ENCODE measurements around the gene ADAM15. TPM values are rescaled to one million over a fixed set of nuclear protein-coding genes. Genes with fewer than 3 reads are reported as not detected.

Gene ADAM15
- total RNA-seq, 4 donors from 2014 or later: 90.6 to 196 (median 115) TPM

DNA sequence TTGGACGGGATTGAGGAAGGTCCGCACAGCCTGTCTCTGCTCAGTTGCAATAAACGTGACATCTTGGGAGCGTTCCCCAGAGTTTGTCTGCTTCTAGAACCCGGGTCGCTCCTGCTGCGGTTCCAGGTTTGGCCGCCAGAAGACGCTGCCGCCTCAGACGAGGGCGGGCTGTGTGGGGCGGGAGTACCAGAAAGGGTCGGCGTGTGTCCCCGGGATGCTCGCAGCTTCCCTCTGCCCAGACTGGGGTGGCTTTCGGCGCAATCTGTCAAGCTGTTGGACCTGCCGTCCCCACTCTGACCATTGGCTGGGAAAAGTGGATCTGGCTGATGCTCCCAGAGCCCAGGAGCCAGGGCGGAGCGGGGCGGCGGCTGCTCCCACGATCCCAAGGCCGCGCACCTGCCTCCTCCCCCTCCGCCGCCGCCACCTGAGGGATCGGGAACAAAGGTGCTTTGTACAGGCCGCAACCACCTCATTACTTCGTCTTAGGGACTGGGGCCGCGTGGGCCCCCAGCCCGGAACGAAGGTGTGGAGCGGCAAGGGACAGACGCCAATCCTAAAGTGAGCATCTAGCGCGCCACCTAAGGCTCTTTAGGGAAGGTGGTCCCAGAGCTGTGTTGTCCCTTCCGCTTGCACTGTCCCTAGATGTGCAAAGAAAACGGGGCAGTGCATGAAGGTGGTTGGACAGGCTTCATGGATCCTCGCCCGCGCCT is 11.7 kb downstream of the ADAM15 start:
- peaks cover 0 to 2% (median 0%) of the 10 kb centered on the region in 4 donors for H3K36me3 ChIP-seq
- DNase-seq: peak; percentile 84
- peaks cover 20 to 38% (median 34%) of the 10 kb centered on the region in 4 donors for H3K4me1 ChIP-seq
- H3K9me3 ChIP-seq: no peaks in the 10 kb centered on the region
- in situ Hi-C loops (cut with MboI; ENCODE audit: low pct_ligation_motif_present in 1 of 4, low pct_unique_long_range_greater_than_20kb in 1 of 4, low sequenced_read_pairs in 3 of 4): loop anchor here in 3 of 4 donors (25.0 kb wide), 1 partner anchor 101 kb away; the partner anchor contains the start of genes CKS1B (in 3 of the 3), PBXIP1 (in 3 of the 3), PYGO2 (in 3 of the 3) and SHC1 (in 3 of the 3)
- H3K27me3 ChIP-seq: no peaks in the 10 kb centered on the region
- peak overlapping the region; percentile 89 to 93 (median 92) for H3K27ac ChIP-seq
- H3K4me3 ChIP-seq: peak overlapping the region in 3 of 4 donors; percentile 79 to 85 (median 81)
- no peak for TF ChIP-seq EP300 (IDR thresholded peaks at IDR 0.05; ENCODE audit: low read depth)
- peak; percentile 9 for TF ChIP-seq POLR2A (IDR thresholded peaks at IDR 0.05)
- no peak for TF ChIP-seq POLR2AphosphoS5 (IDR thresholded peaks at IDR 0.05)
- TF ChIP-seq, protein P1, sequence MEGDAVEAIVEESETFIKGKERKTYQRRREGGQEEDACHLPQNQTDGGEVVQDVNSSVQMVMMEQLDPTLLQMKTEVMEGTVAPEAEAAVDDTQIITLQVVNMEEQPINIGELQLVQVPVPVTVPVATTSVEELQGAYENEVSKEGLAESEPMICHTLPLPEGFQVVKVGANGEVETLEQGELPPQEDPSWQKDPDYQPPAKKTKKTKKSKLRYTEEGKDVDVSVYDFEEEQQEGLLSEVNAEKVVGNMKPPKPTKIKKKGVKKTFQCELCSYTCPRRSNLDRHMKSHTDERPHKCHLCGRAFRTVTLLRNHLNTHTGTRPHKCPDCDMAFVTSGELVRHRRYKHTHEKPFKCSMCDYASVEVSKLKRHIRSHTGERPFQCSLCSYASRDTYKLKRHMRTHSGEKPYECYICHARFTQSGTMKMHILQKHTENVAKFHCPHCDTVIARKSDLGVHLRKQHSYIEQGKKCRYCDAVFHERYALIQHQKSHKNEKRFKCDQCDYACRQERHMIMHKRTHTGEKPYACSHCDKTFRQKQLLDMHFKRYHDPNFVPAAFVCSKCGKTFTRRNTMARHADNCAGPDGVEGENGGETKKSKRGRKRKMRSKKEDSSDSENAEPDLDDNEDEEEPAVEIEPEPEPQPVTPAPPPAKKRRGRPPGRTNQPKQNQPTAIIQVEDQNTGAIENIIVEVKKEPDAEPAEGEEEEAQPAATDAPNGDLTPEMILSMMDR (IDR thresholded peaks at IDR 0.05): peak; percentile 84 to 96 (median 90)
- intact Hi-C loops (cut with DNase I; ENCODE audit: low total_unique reads): loop anchor here (1.0 to 10.0 kb wide), 2 partner anchors 21 to 508 kb away; partner anchors contain the start of gene UBE2Q1
- 7% methylated on average over 36 of the region's 46 CpGs; no CpG with 5 or more reads in 1 of the 2 donors for WGBS, 2 donors (ENCODE audit: low coverage in 1 of 2)

GRCh38 chr1:155063550-155064110 is 12.5 kb downstream of the ADAM15 start, which contains the start of gene EFNA4:
Gene EFNA4, plus strand, starts transcription at chr1:155063740. Its CDS starts 84 bp downstream, at chr1:155063824.
- intact Hi-C loops (cut with DNase I; ENCODE audit: low total_unique reads) (loop anchor here (1.0 to 10.0 kb wide), 2 partner anchors 21 to 509 kb away; partner anchors contain the start of gene UBE2Q1), in situ Hi-C loops (cut with MboI; ENCODE audit: low pct_ligation_motif_present in 1 of 4, low pct_unique_long_range_greater_than_20kb in 1 of 4, low sequenced_read_pairs in 3 of 4) (loop anchor here in 3 of 4 donors (25.0 kb wide), 1 partner anchor 101 kb away; the partner anchor contains the start of genes CKS1B (in 3 of the 3), PBXIP1 (in 3 of the 3), PYGO2 (in 3 of the 3) and SHC1 (in 3 of the 3))
- TF ChIP-seq POLR2AphosphoS5 (IDR thresholded peaks at IDR 0.05) (peak; percentile 69 to 90 (median 88)), EP300 (IDR thresholded peaks at IDR 0.05; ENCODE audit: low read depth) (no peak), POLR2A (IDR thresholded peaks at IDR 0.05) (peak; percentile 90)
- WGBS, 2 donors (ENCODE audit: low coverage in 1 of 2): 0% methylated on average over 31 of the region's 57 CpGs; no CpG with 5 or more reads in 1 of the 2 donors
- DNase-seq: peak; percentile 93
- Histone ChIP-seq H3K4me1 (peaks cover 20 to 38% (median 34%) of the 10 kb centered on the region in 4 donors), H3K27me3 (no peaks in the 10 kb centered on the region), H3K36me3 (no peaks in the 10 kb centered on the region), H3K9me3 (no peaks in the 10 kb centered on the region), H3K27ac (peak within 1 kb of the TSS; percentile 89 to 93 (median 92)), H3K4me3 (peak within 1 kb of the TSS; percentile 79 to 85 (median 83))

GRCh38 chr1:155064111-155064831 is 13.2 kb downstream of the ADAM15 start:
- intact Hi-C loops (cut with DNase I; ENCODE audit: low total_unique reads): loop anchor here (10.0 kb wide), 1 partner anchor 509 kb away; the partner anchor contains the start of gene UBE2Q1
- WGBS, 2 donors (ENCODE audit: low coverage in 1 of 2): 4 to 17% methylated on average over 1 to 13 of the region's 14 CpGs
- Histone ChIP-seq H3K4me1 (peaks cover 20 to 38% (median 34%) of the 10 kb centered on the region in 4 donors), H3K36me3 (no peaks in the 10 kb centered on the region), H3K27ac (peak overlapping the region; percentile 89 to 93 (median 92)), H3K27me3 (no peaks in the 10 kb centered on the region), H3K4me3 (peak overlapping the region; percentile 79 to 85 (median 83)), H3K9me3 (no peaks in the 10 kb centered on the region)
- in situ Hi-C loops (cut with MboI; ENCODE audit: low pct_ligation_motif_present in 1 of 4, low pct_unique_long_range_greater_than_20kb in 1 of 4, low sequenced_read_pairs in 3 of 4): loop anchor here in 3 of 4 donors (25.0 kb wide), 1 partner anchor 102 kb away; the partner anchor contains the start of genes CKS1B (in 3 of the 3), PBXIP1 (in 3 of the 3), PYGO2 (in 3 of the 3) and SHC1 (in 3 of the 3)
- DNase-seq: peak; percentile 42
- TF ChIP-seq EP300 (IDR thresholded peaks at IDR 0.05; ENCODE audit: low read depth): no peak
- no peak for TF ChIP-seq POLR2AphosphoS5 (IDR thresholded peaks at IDR 0.05)
- TF ChIP-seq POLR2A (IDR thresholded peaks at IDR 0.05): no peak
- TF ChIP-seq, protein P1 (IDR thresholded peaks at IDR 0.05): no peak

GRCh38 chr1:155064832-155065429 is 13.8 kb downstream of the ADAM15 start:
- no peaks in the 10 kb centered on the region for H3K9me3 ChIP-seq
- H3K4me3 ChIP-seq: peak overlapping the region in 1 of 4 donors; percentile 85
- whole genome bisulfite sequencing, 2 donors (ENCODE audit: low coverage in 1 of 2): 63 to 80% methylated on average over 1 to 5 of the region's 5 CpGs
- H3K27ac ChIP-seq: peak overlapping the region in 2 of 4 donors; percentile 89 to 93
- no peaks in the 10 kb centered on the region for H3K36me3 ChIP-seq
- intact Hi-C loops (cut with DNase I; ENCODE audit: low total_unique reads) (loop anchor here (10.0 kb wide), 1 partner anchor 510 kb away; the partner anchor contains the start of gene UBE2Q1), in situ Hi-C loops (cut with MboI; ENCODE audit: low pct_ligation_motif_present in 1 of 4, low pct_unique_long_range_greater_than_20kb in 1 of 4, low sequenced_read_pairs in 3 of 4) (loop anchor here in 3 of 4 donors (25.0 kb wide), 1 partner anchor 103 kb away; the partner anchor contains the start of genes CKS1B (in 3 of the 3), PBXIP1 (in 3 of the 3), PYGO2 (in 3 of the 3) and SHC1 (in 3 of the 3))
- TF ChIP-seq, protein P1 (IDR thresholded peaks at IDR 0.05): no peak
- no peak for TF ChIP-seq EP300 (IDR thresholded peaks at IDR 0.05; ENCODE audit: low read depth)
- no peaks in the 10 kb centered on the region for H3K27me3 ChIP-seq
- DNase-seq: no peak
- peaks cover 20 to 40% (median 36%) of the 10 kb centered on the region in 4 donors for H3K4me1 ChIP-seq
